Vagina (tissue), 2 donors: ENCODE data around the gene IMMP1L. TPM values are rescaled to one million over a fixed set of nuclear protein-coding genes. Genes with fewer than 3 reads are reported as not detected.
A peak's percentile ranks its signal among the peaks of the same experiment; 100 is the strongest.

ENCODE experiments used
- DNase-seq, 2 donors: peaks; one replicate each; pipeline ENCODE4 v3.0.0-alpha.2; 2017; ENCODE audit errors: extremely low spot score in 2 of 2
- H3K27ac ChIP-seq: fragments of 200-600 bp; sonication (generic); one replicate; pipeline ENCODE4 v1.5.1; 2019
- H3K27me3 ChIP-seq: fragments of 200-600 bp; sonication (generic); one replicate; pipeline ENCODE4 v1.5.1; 2019
- H3K36me3 ChIP-seq, 2 donors: fragments of 200-600 bp; sonication (generic); one replicate each; pipeline ENCODE4 v1.5.1; 2017 to 2019
- H3K4me1 ChIP-seq: fragments of 200-600 bp; sonication (generic); one replicate; pipeline ENCODE4 v1.5.1; 2019
- H3K4me3 ChIP-seq, 2 donors: fragments of 200-600 bp; sonication (generic); 1 replicate in 1 of 2; 2 replicates in 1 of 2; pipeline ENCODE4 v1.5.1; 2016 to 2019
- H3K9me3 ChIP-seq: fragments of 200-600 bp; sonication (generic); one replicate; pipeline ENCODE4 v1.5.1; 2019
- POLR2A ChIP-seq, 2 donors: fragments of 450-650 bp; IDR thresholded peaks; one replicate each; pipeline ENCODE4 v1.6.1; 2017; ENCODE audit warnings: antibody characterized with exemption in 2 of 2, mild to moderate bottlenecking in 2 of 2, moderate library complexity in 2 of 2
- POLR2AphosphoS5 ChIP-seq, 2 donors: sonication (generic); formaldehyde crosslinking; IDR thresholded peaks; one replicate each; pipeline ENCODE4 v1.9.0; 2017; ENCODE audit warnings: antibody characterized with exemption in 2 of 2, mild to moderate bottlenecking in 2 of 2, low read depth in 1 of 2; ENCODE audit not compliant: insufficient read depth in 1 of 2
- intact Hi-C: fragments of 100-400 bp; cut with DNase I; formaldehyde crosslinking; loops from one replicate; pipeline ENCODE4 v1.15.1; 2023
- total RNA-seq: library from RNA; depleted of rRNA; stranded (reverse); fragments of >200 nt; gene quantifications from one replicate; pipeline ENCODE4 v1.2.3, GENCODE V29; 2016
- TF ChIP-seq, protein P1 (sequence below), 3 experiments: fragments of 450-650 bp in 2 of 3; fragments of 200-600 bp in 1 of 3; sonication (generic) in 1 of 3; IDR thresholded peaks; one replicate each; pipeline ENCODE4 v1.5.1; 2017 to 2019; ENCODE audit warnings: antibody characterized with exemption in 3 of 3, mild to moderate bottlenecking in 2 of 3, moderate library complexity in 2 of 3

IMMP1L gene
- total RNA-seq, 1 donor from 2014 or later: 11.3 TPM

- intact Hi-C loops: no loop called here
- Histone ChIP-seq H3K27me3 (no peaks in the 10 kb centered on the region), H3K9me3 (no peaks in the 10 kb centered on the region), H3K4me3 (no peak overlapping the region), H3K4me1 (no peaks in the 10 kb centered on the region), H3K27ac (no peak overlapping the region), H3K36me3 (no peaks in the 10 kb centered on the region)
- TF ChIP-seq, protein P1, sequence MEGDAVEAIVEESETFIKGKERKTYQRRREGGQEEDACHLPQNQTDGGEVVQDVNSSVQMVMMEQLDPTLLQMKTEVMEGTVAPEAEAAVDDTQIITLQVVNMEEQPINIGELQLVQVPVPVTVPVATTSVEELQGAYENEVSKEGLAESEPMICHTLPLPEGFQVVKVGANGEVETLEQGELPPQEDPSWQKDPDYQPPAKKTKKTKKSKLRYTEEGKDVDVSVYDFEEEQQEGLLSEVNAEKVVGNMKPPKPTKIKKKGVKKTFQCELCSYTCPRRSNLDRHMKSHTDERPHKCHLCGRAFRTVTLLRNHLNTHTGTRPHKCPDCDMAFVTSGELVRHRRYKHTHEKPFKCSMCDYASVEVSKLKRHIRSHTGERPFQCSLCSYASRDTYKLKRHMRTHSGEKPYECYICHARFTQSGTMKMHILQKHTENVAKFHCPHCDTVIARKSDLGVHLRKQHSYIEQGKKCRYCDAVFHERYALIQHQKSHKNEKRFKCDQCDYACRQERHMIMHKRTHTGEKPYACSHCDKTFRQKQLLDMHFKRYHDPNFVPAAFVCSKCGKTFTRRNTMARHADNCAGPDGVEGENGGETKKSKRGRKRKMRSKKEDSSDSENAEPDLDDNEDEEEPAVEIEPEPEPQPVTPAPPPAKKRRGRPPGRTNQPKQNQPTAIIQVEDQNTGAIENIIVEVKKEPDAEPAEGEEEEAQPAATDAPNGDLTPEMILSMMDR (IDR thresholded peaks at IDR 0.05): peak in 2 of 3 experiments; percentile 15 to 16
- TF ChIP-seq POLR2A (IDR thresholded peaks at IDR 0.05) (no peak), POLR2AphosphoS5 (IDR thresholded peaks at IDR 0.05; ENCODE audit: insufficient read depth in 1 of 2, low read depth in 1 of 2) (no peak)
- DNase-seq: no peak
Observed at GRCh38 chr11:31397239-31397834, 112.1 kb downstream of the IMMP1L start.

DNA sequence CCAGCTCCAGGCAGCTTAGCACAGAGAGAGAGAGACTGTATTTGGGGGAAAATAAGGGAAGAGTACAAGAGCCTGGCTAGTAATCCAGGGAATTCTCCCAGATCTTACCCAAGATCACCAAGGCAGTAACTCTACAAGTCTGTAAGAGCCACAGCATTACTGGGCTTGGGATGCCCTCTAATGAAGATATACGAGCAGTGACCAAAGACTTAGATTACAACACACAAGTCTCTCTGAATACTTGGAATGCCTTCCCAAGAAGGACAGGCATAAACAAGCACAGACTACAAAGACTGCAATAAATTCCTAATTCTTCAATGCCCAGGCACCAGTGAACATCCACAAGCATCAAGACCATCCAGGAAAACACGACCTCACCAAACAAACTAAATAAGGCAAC is 122.0 kb downstream of the IMMP1L start:
- TF ChIP-seq POLR2A (IDR thresholded peaks at IDR 0.05): no peak
- TF ChIP-seq, protein P1 (IDR thresholded peaks at IDR 0.05): no peak
- no peak for TF ChIP-seq POLR2AphosphoS5 (IDR thresholded peaks at IDR 0.05; ENCODE audit: insufficient read depth in 1 of 2, low read depth in 1 of 2)
- no peak overlapping the region for H3K27ac ChIP-seq
- intact Hi-C loops: no loop called here
- H3K9me3 ChIP-seq: no peaks in the 10 kb centered on the region
- H3K4me3 ChIP-seq: no peak overlapping the region
- DNase-seq: no peak
- no peaks in the 10 kb centered on the region for H3K27me3 ChIP-seq
- H3K4me1 ChIP-seq: no peaks in the 10 kb centered on the region
- H3K36me3 ChIP-seq: no peaks in the 10 kb centered on the region

DNA sequence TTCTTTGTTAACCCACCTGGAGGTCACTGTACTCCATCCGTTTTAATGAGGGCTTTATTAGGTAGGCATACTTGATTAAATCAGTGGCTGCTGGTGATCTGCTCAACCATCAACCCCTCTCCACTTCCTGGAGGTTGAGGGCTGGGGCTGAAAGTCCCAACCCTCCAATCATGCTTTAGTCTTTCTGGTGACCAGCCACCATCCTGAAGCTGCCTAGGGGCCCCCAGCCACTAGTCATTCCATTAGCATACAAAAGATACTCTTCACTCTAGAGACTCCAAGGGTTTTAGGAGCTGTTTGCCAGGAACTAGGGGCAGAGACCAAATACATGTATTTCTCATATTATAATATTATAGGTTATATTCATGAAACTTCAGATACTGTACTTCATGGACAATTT is 126.3 kb downstream of the IMMP1L start:
- TF ChIP-seq POLR2A (IDR thresholded peaks at IDR 0.05) (no peak), POLR2AphosphoS5 (IDR thresholded peaks at IDR 0.05; ENCODE audit: insufficient read depth in 1 of 2, low read depth in 1 of 2) (no peak)
- TF ChIP-seq, protein P1 (IDR thresholded peaks at IDR 0.05): no peak
- DNase-seq: no peak
- H3K27ac ChIP-seq: no peak overlapping the region
- no peak overlapping the region for H3K4me3 ChIP-seq
- H3K9me3 ChIP-seq: no peaks in the 10 kb centered on the region
- no peaks in the 10 kb centered on the region for H3K27me3 ChIP-seq
- intact Hi-C loops: no loop called here
- H3K4me1 ChIP-seq: no peaks in the 10 kb centered on the region
- H3K36me3 ChIP-seq: no peaks in the 10 kb centered on the region

Other genes starting within 250 kb of the IMMP1L start
- gene DCDC1, start 139.9 kb downstream of the IMMP1L start, total RNA-seq: not detected
- gene DNAJC24, start 139.8 kb downstream of the IMMP1L start, total RNA-seq: 11.0 TPM
- gene ELP4, start 145 bp upstream of the IMMP1L start, total RNA-seq: 23.3 TPM